ENCODE results near the gene CCDC27.

The CCDC27 gene

DNA sequence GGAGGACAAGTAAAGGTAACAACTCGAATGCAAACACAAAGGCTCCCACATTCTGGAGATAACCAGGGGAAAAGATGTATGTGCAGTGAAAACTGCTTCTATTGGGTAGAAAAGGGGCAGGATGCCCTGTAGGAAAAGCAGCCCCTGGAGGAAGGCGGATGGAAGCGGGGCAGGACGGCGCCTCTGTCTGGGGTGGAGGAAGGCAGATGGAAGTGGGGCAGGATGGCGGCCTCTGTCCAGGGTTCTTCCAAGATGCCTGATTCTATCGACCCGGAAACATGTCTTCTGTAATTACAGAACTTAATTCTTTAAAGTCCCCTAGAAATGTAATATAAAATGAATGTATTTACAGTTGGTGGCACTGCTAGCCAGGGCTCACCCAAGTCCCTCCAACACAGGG lies 68.1 kb downstream of the CCDC27 start:
- no peak overlapping the region for H3K27ac Mint-ChIP-seq
- intact Hi-C loops (cut with micrococcal nuclease): no loop called here
- H3K27me3 Mint-ChIP-seq: no peaks in the 10 kb centered on the region
- H3K9me3 Mint-ChIP-seq: no peaks in the 10 kb centered on the region
- H3K4me3 Mint-ChIP-seq: no peak overlapping the region
- H3K36me3 Mint-ChIP-seq (ENCODE audit: low read depth): peaks cover 86% of the 10 kb centered on the region
- peaks cover 6% of the 10 kb centered on the region for H3K4me1 Mint-ChIP-seq (ENCODE audit: low read depth)

DNA sequence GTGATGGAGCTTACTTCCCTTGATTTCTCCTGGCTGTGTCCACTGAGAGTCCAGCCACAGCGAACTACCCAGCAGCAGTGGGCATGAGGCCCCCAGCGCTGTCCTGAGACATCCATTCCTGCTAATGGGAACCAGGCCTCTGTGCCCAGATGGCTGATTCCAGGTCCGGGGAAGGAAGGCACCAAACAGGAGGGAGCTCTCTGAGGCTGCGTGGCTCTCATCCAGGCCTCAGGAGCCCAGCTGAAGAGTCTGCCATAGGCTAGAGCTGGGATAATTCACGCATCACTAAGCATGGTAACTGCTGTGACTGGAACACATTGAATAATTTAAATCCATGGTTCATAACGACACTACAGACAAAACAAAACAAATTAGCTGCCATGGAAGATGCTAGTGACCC lies 68.8 kb downstream of the CCDC27 start:
- H3K27me3 Mint-ChIP-seq: no peaks in the 10 kb centered on the region
- no peak overlapping the region for H3K4me3 Mint-ChIP-seq
- peaks cover 86% of the 10 kb centered on the region for H3K36me3 Mint-ChIP-seq (ENCODE audit: low read depth)
- intact Hi-C loops (cut with micrococcal nuclease): no loop called here
- no peak overlapping the region for H3K27ac Mint-ChIP-seq
- H3K4me1 Mint-ChIP-seq (ENCODE audit: low read depth): peaks cover 6% of the 10 kb centered on the region
- no peaks in the 10 kb centered on the region for H3K9me3 Mint-ChIP-seq

Measured in dendritic cell treated with granulocyte-macrophage colony-stimulating factor and Interleukin-4, amounts not matched to agents 40 ng/mL and 50 ng/mL, for 4 days (primary cell).